Karpas-422 (cell line): Measurements from ENCODE around the gene C22orf23. TPM values are rescaled to one million over a fixed set of nuclear protein-coding genes. Genes with fewer than 3 reads are reported as not detected.

Source experiments
- DNase-seq: peaks from one replicate; pipeline ENCODE4 v3.0.0-alpha.2; 2015
- H2AFZ ChIP-seq: fragments of 200-600 bp; sonication (generic); 2 replicates; pipeline ENCODE4 v1.6.1; 2014; ENCODE audit warnings: antibody characterized with exemption, low read length, mixed read lengths
- H3K27ac ChIP-seq: fragments of 200-600 bp; sonication (generic); 2 replicates; pipeline ENCODE4 v1.5.1; 2014; ENCODE audit warnings: mild to moderate bottlenecking, low read length, moderate library complexity
- H3K27me3 ChIP-seq: fragments of 200-600 bp; sonication (generic); 2 replicates; pipeline ENCODE4 v1.6.1; 2014; ENCODE audit warnings: low read length, mixed read lengths
- H3K36me3 ChIP-seq: fragments of 200-600 bp; sonication (generic); 2 replicates; pipeline ENCODE4 v1.6.1; 2014; ENCODE audit warnings: low read length, mixed read lengths; ENCODE audit not compliant: insufficient read depth
- H3K4me1 ChIP-seq: fragments of 200-600 bp; sonication (generic); 2 replicates; pipeline ENCODE4 v1.6.1; 2014; ENCODE audit warnings: mild to moderate bottlenecking, low read length, mixed read lengths
- H3K4me2 ChIP-seq: fragments of 200-600 bp; sonication (generic); 2 replicates; pipeline ENCODE4 v1.6.1; 2014; ENCODE audit warnings: low read length, low read depth, mild to moderate bottlenecking; ENCODE audit not compliant: poor library complexity, severe bottlenecking
- H3K4me3 ChIP-seq: fragments of 200-600 bp; sonication (generic); 2 replicates; pipeline ENCODE4 v1.5.1; 2014; ENCODE audit warnings: mild to moderate bottlenecking, antibody characterized with exemption, low read length, mixed read lengths
- H3K79me2 ChIP-seq: fragments of 200-600 bp; sonication (generic); 2 replicates; pipeline ENCODE4 v1.6.1; 2014; ENCODE audit warnings: mild to moderate bottlenecking, low read length, mixed read lengths
- H3K9ac ChIP-seq: fragments of 200-600 bp; sonication (generic); 2 replicates; pipeline ENCODE4 v1.6.0; 2014; ENCODE audit warnings: low read length
- H3K9me2 ChIP-seq: fragments of 200-600 bp; sonication (generic), shearing (Covaris generic); replicated peaks from 2 replicates; pipeline ENCODE4 v1.6.0; 2014; ENCODE audit warnings: mild to moderate bottlenecking, low read length, moderate library complexity; ENCODE audit not compliant: insufficient read depth
- H3K9me3 ChIP-seq: fragments of 300-700, 200-600 bp; sonication (generic); 2 replicates; pipeline ENCODE4 v1.6.1; 2014; ENCODE audit warnings: low read length, mixed read lengths
- H4K20me1 ChIP-seq: fragments of 200-600 bp; sonication (generic); 2 replicates; pipeline ENCODE4 v1.6.1; 2014; ENCODE audit warnings: mild to moderate bottlenecking, antibody characterized with exemption, low read length, low read depth; ENCODE audit not compliant: insufficient read depth
- total RNA-seq: library from RNA; depleted of rRNA; stranded (reverse); fragments of >200 nt; shearing (Covaris generic); gene quantifications from 2 replicates; pipeline ENCODE4 v1.2.3, GENCODE V29; 2014; ENCODE audit warnings: low replicate concordance; rRNA removed

The C22orf23 gene
- total RNA-seq, result not detected in 2 replicates

GRCh38 chr22:37953437-37954179, at the start of gene C22orf23, which contains the start of gene POLR2F:
Gene C22orf23, minus strand, starts transcription at chr22:37953601. Its CDS starts 452 bp downstream, at chr22:37953149.
Gene POLR2F, plus strand, starts transcription at chr22:37953699. Its CDS starts 89 bp downstream, at chr22:37953788.
- H3K4me1 ChIP-seq, result peaks cover 16% of the 10 kb centered on the region
- no peaks in the 10 kb centered on the region for H4K20me1 ChIP-seq
- H3K79me2 ChIP-seq, result peaks cover 35% of the 10 kb centered on the region
- peak within 1 kb of the TSS; percentile 91 for H3K4me2 ChIP-seq
- no peak within 1 kb of the TSS for H3K27ac ChIP-seq
- peak within 1 kb of the TSS; percentile 86 for H3K9ac ChIP-seq
- no peaks in the 10 kb centered on the region for H3K27me3 ChIP-seq
- H3K4me3 ChIP-seq, result peak within 1 kb of the TSS; percentile 85
- H3K9me2 ChIP-seq, result no peaks in the 10 kb centered on the region
- peak within 1 kb of the TSS; percentile 87 for H2AFZ ChIP-seq
- H3K9me3 ChIP-seq, result no peaks in the 10 kb centered on the region
- H3K36me3 ChIP-seq, result peaks cover 19% of the 10 kb centered on the region; the same call in 1 of the 2 replicates
- peak; percentile 99 for DNase-seq

- DNase-seq, result peak; percentile 86
- Histone ChIP-seq H3K36me3 (no peaks in the 10 kb centered on the region), H3K4me2 (peak overlapping the region; percentile 53), H3K4me3 (peak overlapping the region; percentile 24; the same call in 1 of the 2 replicates), H3K9me2 (no peaks in the 10 kb centered on the region), H3K27ac (no peak overlapping the region), H2AFZ (no peak overlapping the region), H3K79me2 (no peaks in the 10 kb centered on the region), H3K4me1 (peaks cover 30% of the 10 kb centered on the region), H3K9me3 (no peaks in the 10 kb centered on the region), H3K9ac (peak overlapping the region; percentile 16; the same call in 1 of the 2 replicates), H4K20me1 (0 out of 2 replicates have a peak, but pooled peaks cover 8% of the 10 kb centered on the region), H3K27me3 (no peaks in the 10 kb centered on the region)
These were observed 46.4 kb upstream of the C22orf23 start for GRCh38 chr22:37999640-38000272.

GRCh38 chr22:37999236-37999635, 45.8 kb upstream of the C22orf23 start:
- H3K4me3 ChIP-seq, result peak overlapping the region; percentile 24; the same call in 1 of the 2 replicates
- no peaks in the 10 kb centered on the region for H3K36me3 ChIP-seq
- no peak overlapping the region for H3K9ac ChIP-seq
- H3K27me3 ChIP-seq, result no peaks in the 10 kb centered on the region
- H3K27ac ChIP-seq, result no peak overlapping the region
- DNase-seq, result no peak
- H3K9me2 ChIP-seq, result no peaks in the 10 kb centered on the region
- H3K4me2 ChIP-seq, result peak overlapping the region; percentile 53
- no peaks in the 10 kb centered on the region for H3K9me3 ChIP-seq
- no peaks in the 10 kb centered on the region for H3K79me2 ChIP-seq
- peaks cover 30% of the 10 kb centered on the region for H3K4me1 ChIP-seq
- 0 out of 2 replicates have a peak, but pooled peaks cover 8% of the 10 kb centered on the region for H4K20me1 ChIP-seq
- H2AFZ ChIP-seq, result no peak overlapping the region

- H2AFZ ChIP-seq, result no peak overlapping the region
- no peak overlapping the region for H3K9ac ChIP-seq
- no peaks in the 10 kb centered on the region for H3K79me2 ChIP-seq
- H3K9me2 ChIP-seq, result no peaks in the 10 kb centered on the region
- H3K27me3 ChIP-seq, result no peaks in the 10 kb centered on the region
- H3K9me3 ChIP-seq, result no peaks in the 10 kb centered on the region
- 0 out of 2 replicates have a peak, but pooled peaks cover 8% of the 10 kb centered on the region for H4K20me1 ChIP-seq
- H3K4me1 ChIP-seq, result peaks cover 30% of the 10 kb centered on the region
- H3K4me2 ChIP-seq, result no peak overlapping the region
- no peak for DNase-seq
- no peak overlapping the region for H3K4me3 ChIP-seq
- no peaks in the 10 kb centered on the region for H3K36me3 ChIP-seq
- no peak overlapping the region for H3K27ac ChIP-seq
These were observed 45.1 kb upstream of the C22orf23 start for GRCh38 chr22:37998543-37998942.

GRCh38 chr22:37996515-37997246, 43.3 kb upstream of the C22orf23 start:
- Histone ChIP-seq H3K4me2 (no peak overlapping the region), H3K4me1 (peaks cover 30% of the 10 kb centered on the region), H3K9me3 (no peaks in the 10 kb centered on the region), H3K79me2 (no peaks in the 10 kb centered on the region), H3K27ac (no peak overlapping the region), H3K9ac (no peak overlapping the region), H2AFZ (no peak overlapping the region), H3K27me3 (no peaks in the 10 kb centered on the region), H3K36me3 (no peaks in the 10 kb centered on the region), H3K9me2 (no peaks in the 10 kb centered on the region), H4K20me1 (0 out of 2 replicates have a peak, but pooled peaks cover 8% of the 10 kb centered on the region), H3K4me3 (no peak overlapping the region)
- DNase-seq, result no peak

GRCh38 chr22:37996079-37996478, 42.7 kb upstream of the C22orf23 start:
- no peak overlapping the region for H3K9ac ChIP-seq

GRCh38 chr22:37995460-37995859, 42.1 kb upstream of the C22orf23 start:
- Histone ChIP-seq H3K27me3 (no peaks in the 10 kb centered on the region), H3K9me3 (no peaks in the 10 kb centered on the region), H3K79me2 (no peaks in the 10 kb centered on the region), H3K27ac (no peak overlapping the region), H2AFZ (no peak overlapping the region), H3K36me3 (no peaks in the 10 kb centered on the region), H3K4me2 (no peak overlapping the region), H3K4me1 (peaks cover 24% of the 10 kb centered on the region), H4K20me1 (0 out of 2 replicates have a peak, but pooled peaks cover 8% of the 10 kb centered on the region), H3K9ac (no peak overlapping the region), H3K4me3 (no peak overlapping the region), H3K9me2 (no peaks in the 10 kb centered on the region)
- DNase-seq, result no peak

More at GRCh38 chr22:37996079-37996478, 42.7 kb upstream of the C22orf23 start:
- no peaks in the 10 kb centered on the region for H3K79me2 ChIP-seq
- H3K4me3 ChIP-seq, result no peak overlapping the region
- H3K27me3 ChIP-seq, result no peaks in the 10 kb centered on the region
- H4K20me1 ChIP-seq, result 0 out of 2 replicates have a peak, but pooled peaks cover 8% of the 10 kb centered on the region
- H3K9me2 ChIP-seq, result no peaks in the 10 kb centered on the region
- H2AFZ ChIP-seq, result no peak overlapping the region
- H3K4me1 ChIP-seq, result peaks cover 30% of the 10 kb centered on the region
- no peak overlapping the region for H3K27ac ChIP-seq
- no peak overlapping the region for H3K4me2 ChIP-seq
- DNase-seq, result no peak
- H3K36me3 ChIP-seq, result no peaks in the 10 kb centered on the region
- H3K9me3 ChIP-seq, result no peaks in the 10 kb centered on the region
